Kidney (tissue), 14 donors: ENCODE results near the gene THAP6. TPM values are rescaled to one million over a fixed set of nuclear protein-coding genes. Genes with fewer than 3 reads are reported as not detected.

Experiments
- DNase-seq, 5 donors: peaks; one replicate each; pipeline ENCODE4 v3.0.0-alpha.2; 2013 to 2020
- FAIRE-seq: peaks from 2 replicates; lab custom pipeline; 2012; peaks lifted over from hg19 to GRCh38; lab: Jason Lieb, UNC
- H3K27ac ChIP-seq, 2 donors: one replicate each; pipeline ENCODE4 v1.7.0; 2013; ENCODE audit warnings: low read depth in 2 of 2, low read length in 2 of 2, inconsistent platforms in 1 of 2
- H3K27me3 ChIP-seq: one replicate; pipeline ENCODE4 v1.7.1; 2013; ENCODE audit warnings: low read length, inconsistent platforms; ENCODE audit not compliant: control insufficient read depth, insufficient read depth
- H3K36me3 ChIP-seq, 3 donors: one replicate each; pipeline versions ENCODE4 v1.7.0 to v1.7.1; 2013; ENCODE audit warnings: low read length in 3 of 3, control low read depth in 1 of 3, inconsistent platforms in 1 of 3; ENCODE audit not compliant: insufficient read depth in 3 of 3, control insufficient read depth in 2 of 3
- H3K4me1 ChIP-seq, 3 donors: one replicate each; pipeline versions ENCODE4 v1.7.0 to v1.7.1; 2013; ENCODE audit warnings: low read length in 3 of 3, inconsistent platforms in 1 of 3, low read depth in 1 of 3; ENCODE audit not compliant: control insufficient read depth in 2 of 3, insufficient read depth in 2 of 3
- H3K4me3 ChIP-seq, 3 donors: one replicate each; pipeline versions ENCODE4 v1.7.0 to v1.8.1; 2013; ENCODE audit warnings: low read length in 3 of 3, control low read depth in 1 of 3, inconsistent platforms in 1 of 3
- H3K9ac ChIP-seq, 3 donors: one replicate each; pipeline versions ENCODE4 v1.7.0 to v1.7.1; 2013; ENCODE audit warnings: low read length in 3 of 3, control low read depth in 1 of 3, inconsistent platforms in 1 of 3
- H3K9me3 ChIP-seq, 3 donors: one replicate each; pipeline versions ENCODE4 v1.7.0 to v1.7.1; 2013; ENCODE audit warnings: low read length in 3 of 3, control low read depth in 1 of 3, inconsistent platforms in 1 of 3; ENCODE audit not compliant: control insufficient read depth in 2 of 3, insufficient read depth in 1 of 3
- CTCF ChIP-seq: IDR thresholded peaks from 3 replicates; pipeline ENCODE4 v1.5.1; 2012; ENCODE audit warnings: mild to moderate bottlenecking, moderate library complexity, borderline replicate concordance; ENCODE audit not compliant: insufficient read depth; ENCODE audit errors: extremely low read depth
- intact Hi-C: fragments of 100-400 bp; cut with DNase I; formaldehyde crosslinking; loops from one replicate; pipeline ENCODE4 v1.11.1; 2022
- polyA plus RNA-seq: library from polyadenylated mRNA; stranded (reverse); fragments of 350-450 nt; fragmentation: Illumina TruSeq; extraction: RNeasy Lipid Tissue Mini Kit (QIAGEN cat#74804); gene quantifications from one replicate; pipeline ENCODE4 v1.2.3, GENCODE V29; 2014; ENCODE audit warnings: low read depth, low replicate concordance; ENCODE audit not compliant: insufficient read depth
- total RNA-seq: library from RNA; stranded (reverse); fragmentation: NEBNext Ultra II Directional; extraction: Animal tissue kit (Norgen Biotek cat#: 25700); gene quantifications from one replicate; pipeline ENCODE4 v1.2.1, GENCODE V29; 2021
- donor health status: control.
- donor health status: control.
- donor health status: control.
- donor health status: control.
- donor health status: control.
- donor health status: DM: yes; HTN: yes; CAD: no.
- donor health status: Normal renal cell carcinoma (clear cell type).

Gene THAP6
- total and polyA plus RNA-seq, 2 donors from 2014 or later: 6.4 to 22.1 TPM

- H3K4me1 ChIP-seq: no peaks in the 10 kb centered on the region
- H3K9me3 ChIP-seq: no peaks in the 10 kb centered on the region
- no peak overlapping the region for H3K27ac ChIP-seq
- DNase-seq: no peak
- no peaks in the 10 kb centered on the region for H3K27me3 ChIP-seq
- TF ChIP-seq CTCF: no peak
- H3K4me3 ChIP-seq: no peak overlapping the region
- FAIRE-seq: no peak
- intact Hi-C loops: no loop called here
- no peaks in the 10 kb centered on the region for H3K36me3 ChIP-seq
- H3K9ac ChIP-seq: no peak overlapping the region
Measured at GRCh38 chr4:75564023-75564422, 49.8 kb downstream of the THAP6 start.

DNA sequence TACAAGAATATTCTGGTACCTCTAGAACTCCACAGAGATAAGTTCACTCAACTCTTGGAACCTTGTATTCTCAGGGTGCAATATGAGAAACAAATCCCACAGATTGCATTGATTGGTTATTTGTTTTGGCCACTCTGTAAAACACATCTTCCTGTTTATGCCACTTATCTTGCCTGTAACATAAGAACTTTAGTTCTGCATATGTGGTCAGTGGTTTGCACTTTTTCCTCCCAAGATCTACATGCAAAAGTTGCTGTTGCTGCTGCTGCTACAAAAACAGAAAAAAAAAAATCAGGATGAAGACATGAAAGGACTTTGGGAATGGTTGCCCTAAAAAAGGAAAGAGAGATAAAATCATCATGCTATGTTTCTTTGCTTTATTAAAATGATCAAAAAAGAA is 51.2 kb downstream of the THAP6 start:
- Histone ChIP-seq H3K27me3 (no peaks in the 10 kb centered on the region), H3K4me1 (no peaks in the 10 kb centered on the region), H3K27ac (no peak overlapping the region), H3K9ac (no peak overlapping the region), H3K9me3 (no peaks in the 10 kb centered on the region), H3K4me3 (no peak overlapping the region), H3K36me3 (no peaks in the 10 kb centered on the region)
- DNase-seq (no peak), FAIRE-seq (no peak)
- no peak for TF ChIP-seq CTCF
- intact Hi-C loops: no loop called here

- FAIRE-seq (no peak), DNase-seq (no peak)
- intact Hi-C loops: no loop called here
- TF ChIP-seq CTCF: no peak
- Histone ChIP-seq H3K36me3 (no peaks in the 10 kb centered on the region), H3K4me1 (no peaks in the 10 kb centered on the region), H3K4me3 (no peak overlapping the region), H3K9me3 (no peaks in the 10 kb centered on the region), H3K27ac (no peak overlapping the region), H3K9ac (no peak overlapping the region), H3K27me3 (no peaks in the 10 kb centered on the region)
Measured at GRCh38 chr4:75566911-75567310, 52.6 kb downstream of the THAP6 start.

GRCh38 chr4:75567725-75568124 is 53.5 kb downstream of the THAP6 start:
- FAIRE-seq: no peak
- H3K4me3 ChIP-seq: no peak overlapping the region

More at GRCh38 chr4:75567725-75568124, 53.5 kb downstream of the THAP6 start:
- intact Hi-C loops: no loop called here
- no peak for DNase-seq
- no peak for TF ChIP-seq CTCF
- Histone ChIP-seq H3K9ac (no peak overlapping the region), H3K36me3 (no peaks in the 10 kb centered on the region), H3K27me3 (no peaks in the 10 kb centered on the region), H3K27ac (no peak overlapping the region), H3K4me1 (no peaks in the 10 kb centered on the region), H3K9me3 (no peaks in the 10 kb centered on the region)
